Mesenchymal stem cell (in vitro differentiated cells and primary cell): ENCODE measurements around the gene UBE2F. TPM values are rescaled to one million over a fixed set of nuclear protein-coding genes. Genes with fewer than 3 reads are reported as not detected.

Source experiments
- DNase-seq: peaks from one replicate; pipeline ENCODE4 v3.0.0-alpha.2; 2013
- H2AFZ ChIP-seq: one replicate; pipeline ENCODE4 v1.6.1; 2013; ENCODE audit warnings: low read depth, mild to moderate bottlenecking, control low read depth, inconsistent platforms, low read length, moderate library complexity
- H2AK5ac ChIP-seq: 2 replicates; pipeline ENCODE4 v1.6.1; 2013; ENCODE audit warnings: low read length, moderate library complexity, mild to moderate bottlenecking, inconsistent platforms; ENCODE audit not compliant: severe bottlenecking
- H2BK120ac ChIP-seq: one replicate; pipeline ENCODE4 v1.6.1; 2013; ENCODE audit warnings: low read depth, mild to moderate bottlenecking, inconsistent platforms, low read length, moderate library complexity
- H2BK12ac ChIP-seq, 2 experiments: one replicate each; pipeline ENCODE4 v1.6.1; 2013; ENCODE audit warnings: inconsistent platforms in 2 of 2, low read length in 2 of 2, mild to moderate bottlenecking in 2 of 2, moderate library complexity in 2 of 2, control low read depth in 1 of 2
- H2BK15ac ChIP-seq: one replicate; pipeline ENCODE4 v1.6.1; 2013; ENCODE audit warnings: mild to moderate bottlenecking, low read depth, inconsistent platforms; ENCODE audit not compliant: poor library complexity, severe bottlenecking
- H2BK5ac ChIP-seq: 2 replicates; pipeline ENCODE4 v1.6.1; 2013; ENCODE audit warnings: low read depth, mild to moderate bottlenecking, low read length, control low read depth, inconsistent platforms; ENCODE audit not compliant: poor library complexity, severe bottlenecking
- H3K14ac ChIP-seq, 2 experiments: one replicate each; pipeline ENCODE4 v1.6.1; 2013; ENCODE audit warnings: inconsistent platforms in 2 of 2, low read length in 2 of 2, control low read depth in 1 of 2, mild to moderate bottlenecking in 1 of 2, moderate library complexity in 1 of 2
- H3K18ac ChIP-seq, 2 experiments: one replicate each; pipeline ENCODE4 v1.6.1; 2013; ENCODE audit warnings: inconsistent platforms in 2 of 2, low read length in 2 of 2, control low read depth in 1 of 2, low read depth in 1 of 2, mild to moderate bottlenecking in 1 of 2
- H3K23ac ChIP-seq, 2 experiments: one replicate each; pipeline ENCODE4 v1.6.1; 2013; ENCODE audit warnings: inconsistent platforms in 2 of 2, low read length in 2 of 2, mild to moderate bottlenecking in 2 of 2, moderate library complexity in 2 of 2, control low read depth in 1 of 2
- H3K27ac ChIP-seq: 2 replicates; pipeline ENCODE4 v1.5.1; 2013; ENCODE audit warnings: mild to moderate bottlenecking, moderate library complexity, low read length, control low read depth, inconsistent platforms; ENCODE audit not compliant: poor library complexity, severe bottlenecking
- H3K27me3 ChIP-seq, 2 experiments: 2 replicates each; pipeline versions ENCODE4 v1.6.1 to v1.7.0; 2013; ENCODE audit warnings: low read length in 2 of 2, mild to moderate bottlenecking in 2 of 2, moderate library complexity in 2 of 2, control low read depth in 1 of 2, inconsistent platforms in 1 of 2; ENCODE audit not compliant: control insufficient read depth in 1 of 2, insufficient read depth in 1 of 2
- H3K36me3 ChIP-seq, 2 experiments: 2 replicates each; pipeline versions ENCODE4 v1.6.1 to v1.7.0; 2013; ENCODE audit warnings: low read length in 2 of 2, control low read depth in 1 of 2, inconsistent platforms in 1 of 2, low read depth in 1 of 2, mild to moderate bottlenecking in 1 of 2; ENCODE audit not compliant: insufficient read depth in 2 of 2, control insufficient read depth in 1 of 2
- H3K4ac ChIP-seq, 2 experiments: one replicate each; pipeline ENCODE4 v1.6.1; 2013; ENCODE audit warnings: inconsistent platforms in 2 of 2, low read length in 2 of 2, mild to moderate bottlenecking in 2 of 2, moderate library complexity in 2 of 2, control low read depth in 1 of 2, low read depth in 1 of 2
- H3K4me1 ChIP-seq: 2 replicates; pipeline ENCODE4 v1.6.1; 2013; ENCODE audit warnings: low read depth, low read length, control low read depth; ENCODE audit not compliant: control insufficient read depth, insufficient read depth
- H3K4me2 ChIP-seq: 2 replicates; pipeline ENCODE4 v1.6.1; 2013; ENCODE audit warnings: low read length, mild to moderate bottlenecking, inconsistent platforms; ENCODE audit not compliant: poor library complexity, severe bottlenecking
- H3K4me3 ChIP-seq, 2 experiments: 2 replicates each; pipeline versions ENCODE4 v1.5.1 to v1.7.0; 2013; ENCODE audit warnings: low read length in 2 of 2, mild to moderate bottlenecking in 2 of 2, control low read depth in 1 of 2, low read depth in 1 of 2; ENCODE audit not compliant: insufficient read depth in 1 of 2
- H3K79me1 ChIP-seq: replicated peaks from 2 replicates; pipeline ENCODE4 v1.6.1; 2013; ENCODE audit warnings: mild to moderate bottlenecking, control low read depth, low read length, inconsistent platforms; ENCODE audit not compliant: poor library complexity, severe bottlenecking
- H3K9ac ChIP-seq: 2 replicates; pipeline ENCODE4 v1.7.0; 2013; ENCODE audit warnings: mild to moderate bottlenecking, low read length, moderate library complexity
- H3K9me3 ChIP-seq: 2 replicates; pipeline ENCODE4 v1.7.0; 2013; ENCODE audit warnings: mild to moderate bottlenecking, low read length; ENCODE audit not compliant: control insufficient read depth
- H4K8ac ChIP-seq: one replicate; pipeline ENCODE4 v1.6.1; 2013; ENCODE audit warnings: inconsistent platforms, mild to moderate bottlenecking, low read length, moderate library complexity
- H4K91ac ChIP-seq: one replicate; pipeline ENCODE4 v1.6.1; 2013; ENCODE audit warnings: mild to moderate bottlenecking, low read length, inconsistent platforms
- WGBS: methylation state at CpG from one replicate; pipeline ENCODE4 v1.1.7; 2013; ENCODE audit warnings: mixed read lengths; 5-methylcytosine and 5-hydroxymethylcytosine counted together
- small RNA-seq: library from polyadenylated mRNA; stranded (forward); fragments of <200 nt; extraction: miRNeasy Mini kit (QIAGEN cat#:217004); gene quantifications from one replicate; pipeline ENCODE3, GENCODE V24; 2013; ENCODE audit warnings: low read depth

Gene UBE2F

GRCh38 chr2:238091436-238092060 is 124.7 kb downstream of the UBE2F start:
- Histone ChIP-seq H3K27ac (no peak overlapping the region), H3K4me3 (no peak overlapping the region), H3K18ac (no peak overlapping the region), H3K36me3 (peaks cover 4 to 21% of the 10 kb centered on the region in 2 experiments), H3K4me2 (no peak overlapping the region), H2AK5ac (no peak overlapping the region), H2BK12ac (no peak overlapping the region), H3K23ac (no peak overlapping the region), H3K79me1 (no peaks in the 10 kb centered on the region), H3K4ac (no peak overlapping the region), H2BK5ac (no peak overlapping the region), H4K8ac (no peak overlapping the region), H3K14ac (no peak overlapping the region), H3K4me1 (peaks cover 7% of the 10 kb centered on the region), H3K9me3 (no peaks in the 10 kb centered on the region), H4K91ac (no peak overlapping the region), H2AFZ (no peak overlapping the region), H2BK120ac (no peak overlapping the region), H3K27me3 (no peaks in the 10 kb centered on the region), H2BK15ac (no peak overlapping the region), H3K9ac (no peak overlapping the region)
- DNase-seq = no peak
- WGBS = 98% methylated on average over 14 of the region's 16 CpGs

Small RNAs within 50 kb of the gene (small RNA-seq; reads per million reads assigned to genes)
- not detected for gene RNU6-1333P
